Ovary (tissue), 9 donors: ENCODE data around the gene CACNG7. TPM values are rescaled to one million over a fixed set of nuclear protein-coding genes. Genes with fewer than 3 reads are reported as not detected.

Experiments
- DNase-seq, 5 donors: peaks; one replicate each; pipeline ENCODE4 v3.0.0-alpha.2; 2019 to 2020
- H3K27ac ChIP-seq, 2 donors: fragments of 200-600 bp; one replicate each; pipeline versions ENCODE4 v1.5.1 to v1.8.0; 2019 to 2022
- H3K27me3 ChIP-seq: fragments of 200-600 bp; one replicate; pipeline ENCODE4 v1.8.0; 2022
- H3K36me3 ChIP-seq: fragments of 200-600 bp; sonication (generic); one replicate; pipeline ENCODE4 v1.5.1; 2019
- H3K4me1 ChIP-seq: one replicate; pipeline ENCODE4 v1.8.1; 2013; ENCODE audit warnings: mild to moderate bottlenecking, moderate library complexity; ENCODE audit not compliant: insufficient read depth
- H3K4me3 ChIP-seq: fragments of 200-600 bp; sonication (generic); one replicate; pipeline ENCODE4 v1.5.1; 2017
- H3K9me3 ChIP-seq, 2 donors: fragments of 200-600 bp in 1 of 2; sonication (generic) in 1 of 2; one replicate each; pipeline versions ENCODE4 v1.5.1 to v1.8.1; 2013 to 2019; ENCODE audit warnings: mild to moderate bottlenecking in 1 of 2, moderate library complexity in 1 of 2
- EP300 ChIP-seq: sonication (generic); formaldehyde crosslinking; IDR thresholded peaks from one replicate; pipeline ENCODE4 v1.6.1; 2017; ENCODE audit warnings: antibody characterized with exemption
- POLR2A ChIP-seq: fragments of 450-650 bp; IDR thresholded peaks from one replicate; pipeline ENCODE4 v1.6.1; 2017; ENCODE audit warnings: antibody characterized with exemption, mild to moderate bottlenecking, moderate library complexity
- WGBS, 3 donors: extraction: QIAGEN DNeasy Blood & Tissue Kit in 1 of 3; methylation state at CpG; one replicate each; pipeline versions ENCODE4 v1.1.5 to v1.1.7; 2013 to 2017; 5-methylcytosine and 5-hydroxymethylcytosine counted together
- intact Hi-C, 4 donors: fragments of 100-400 bp; cut with DNase I; formaldehyde crosslinking; loops; one replicate each; pipeline versions ENCODE4 v1.11.0 to v1.15.1; 2022 to 2023
- polyA plus RNA-seq, 2 donors: library from polyadenylated mRNA; stranded (reverse); fragments of 200-250 nt in 1 of 2; fragments of 350-450 nt in 1 of 2; fragmentation: Illumina TruSeq in 1 of 2; extraction: RNeasy Lipid Tissue Mini Kit (QIAGEN cat#74804) in 1 of 2; gene quantifications; one replicate each; pipeline ENCODE4 v1.2.3, GENCODE V29; 2013 to 2014
- total RNA-seq, 7 donors: library from RNA; depleted of rRNA in 2 of 7; stranded (reverse); fragments of >200 nt in 2 of 7; fragmentation: NEBNext Ultra II Directional in 3 of 7; extraction: Animal tissue kit (Norgen Biotek cat#: 25700) in 3 of 7; gene quantifications; one replicate each; pipeline versions ENCODE4 v1.1.0 to v1.2.4, GENCODE V29; 2016 to 2023
- TF ChIP-seq, protein P1 (sequence below), 3 donors: fragments of 450-650 bp in 2 of 3; fragments of 200-600 bp in 1 of 3; IDR thresholded peaks; one replicate each; pipeline versions ENCODE4 v1.5.1 to v1.8.0; 2016 to 2022; ENCODE audit warnings: antibody characterized with exemption in 3 of 3, mild to moderate bottlenecking in 1 of 3
- donor health status: DM: no; HTN: no; CAD: no; lungs with moderate emphysema.
- donor health status: DM: no; HTN: no; CAD: no.
- donor health status: Bipolar disorder and iron deficiency.
- donor health status: DM: yes; HTN: yes; CAD: no.
- donor health status: DM: no; HTN: no; CAD: no.
- donor health status: DM: yes; HTN: yes; CAD: no.

Gene CACNG7
- total and polyA plus RNA-seq, 9 donors, result 0.02 TPM; not detected in 8

DNA sequence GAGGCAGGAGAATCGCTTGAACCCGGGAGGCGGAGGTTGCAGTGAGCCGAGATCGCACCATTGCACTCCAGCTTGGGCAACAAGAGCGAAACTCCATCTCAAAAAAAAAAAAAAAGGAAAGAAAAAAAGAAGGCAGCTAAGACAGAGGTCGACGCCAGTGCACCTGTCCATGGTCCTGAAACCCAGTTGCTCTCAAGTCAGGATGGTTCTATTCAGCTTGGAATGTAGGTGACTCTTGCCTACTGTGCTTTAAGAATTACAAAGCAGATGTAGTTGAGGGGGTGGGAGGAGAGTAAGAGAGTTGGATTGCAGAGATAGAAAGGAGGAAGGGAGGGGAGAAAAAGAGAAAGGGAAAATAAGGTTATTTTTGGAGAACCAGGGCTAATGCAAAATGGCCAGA is 18.7 kb downstream of the CACNG7 start:
- Histone ChIP-seq H3K27ac (no peak overlapping the region), H3K36me3 (no peaks in the 10 kb centered on the region), H3K4me1 (no peaks in the 10 kb centered on the region), H3K27me3 (no peaks in the 10 kb centered on the region), H3K4me3 (no peak overlapping the region), H3K9me3 (no peaks in the 10 kb centered on the region)
- no peak for TF ChIP-seq POLR2A
- TF ChIP-seq EP300, result no peak
- TF ChIP-seq, protein P1, sequence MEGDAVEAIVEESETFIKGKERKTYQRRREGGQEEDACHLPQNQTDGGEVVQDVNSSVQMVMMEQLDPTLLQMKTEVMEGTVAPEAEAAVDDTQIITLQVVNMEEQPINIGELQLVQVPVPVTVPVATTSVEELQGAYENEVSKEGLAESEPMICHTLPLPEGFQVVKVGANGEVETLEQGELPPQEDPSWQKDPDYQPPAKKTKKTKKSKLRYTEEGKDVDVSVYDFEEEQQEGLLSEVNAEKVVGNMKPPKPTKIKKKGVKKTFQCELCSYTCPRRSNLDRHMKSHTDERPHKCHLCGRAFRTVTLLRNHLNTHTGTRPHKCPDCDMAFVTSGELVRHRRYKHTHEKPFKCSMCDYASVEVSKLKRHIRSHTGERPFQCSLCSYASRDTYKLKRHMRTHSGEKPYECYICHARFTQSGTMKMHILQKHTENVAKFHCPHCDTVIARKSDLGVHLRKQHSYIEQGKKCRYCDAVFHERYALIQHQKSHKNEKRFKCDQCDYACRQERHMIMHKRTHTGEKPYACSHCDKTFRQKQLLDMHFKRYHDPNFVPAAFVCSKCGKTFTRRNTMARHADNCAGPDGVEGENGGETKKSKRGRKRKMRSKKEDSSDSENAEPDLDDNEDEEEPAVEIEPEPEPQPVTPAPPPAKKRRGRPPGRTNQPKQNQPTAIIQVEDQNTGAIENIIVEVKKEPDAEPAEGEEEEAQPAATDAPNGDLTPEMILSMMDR (IDR thresholded peaks at IDR 0.05), result no peak
- 19 to 48% (median 34%) methylated on average over 6 to 8 of the region's 8 CpGs for WGBS, 3 donors
- DNase-seq, result no peak
- intact Hi-C loops, result no loop called here

- DNase-seq, result no peak
- no peak overlapping the region for H3K27ac ChIP-seq
- no peaks in the 10 kb centered on the region for H3K36me3 ChIP-seq
- no peaks in the 10 kb centered on the region for H3K4me1 ChIP-seq
- 39 to 53% (median 39%) methylated on average over 7 of the region's 7 CpGs for WGBS, 3 donors
- intact Hi-C loops, result no loop called here
- H3K4me3 ChIP-seq, result no peak overlapping the region
- no peak for TF ChIP-seq POLR2A
- no peak for TF ChIP-seq EP300
- TF ChIP-seq, protein P1 (IDR thresholded peaks at IDR 0.05), result no peak
- no peaks in the 10 kb centered on the region for H3K27me3 ChIP-seq
- no peaks in the 10 kb centered on the region for H3K9me3 ChIP-seq
Observed at GRCh38 chr19:53936029-53936428, 27.0 kb downstream of the CACNG7 start.

DNA sequence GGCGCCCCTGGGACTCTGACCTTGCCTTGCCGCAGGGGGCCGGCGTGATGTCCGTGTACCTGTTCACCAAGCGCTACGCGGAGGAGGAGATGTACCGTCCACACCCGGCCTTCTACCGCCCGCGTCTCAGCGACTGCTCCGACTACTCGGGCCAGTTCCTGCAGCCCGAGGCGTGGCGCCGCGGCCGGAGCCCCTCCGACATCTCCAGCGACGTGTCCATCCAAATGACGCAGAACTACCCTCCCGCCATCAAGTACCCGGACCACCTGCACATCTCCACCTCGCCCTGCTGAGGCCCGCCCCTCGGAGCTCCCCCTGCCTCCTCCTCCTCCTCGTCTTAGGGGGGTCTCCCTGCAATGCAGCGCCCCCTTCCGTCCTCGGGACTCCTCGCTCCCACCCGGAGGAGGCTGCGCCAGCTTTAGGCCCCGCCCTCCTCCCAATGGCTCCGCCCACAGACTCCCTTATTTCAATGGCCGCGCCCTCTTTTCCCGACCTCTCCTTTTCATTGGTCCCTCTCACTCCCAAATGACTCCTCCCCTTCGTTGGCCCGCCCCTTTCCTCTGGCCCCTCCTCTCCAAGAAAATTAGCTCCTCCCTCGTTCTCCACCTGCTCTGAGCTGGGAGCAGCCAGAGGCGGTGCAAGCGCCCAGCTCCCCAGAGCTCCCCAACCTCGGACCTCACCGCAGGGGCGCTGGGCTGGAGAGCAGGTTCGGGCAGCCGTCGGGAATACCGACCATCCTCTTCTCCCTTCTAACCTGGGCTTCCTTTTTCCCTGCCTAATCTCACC is 33.1 kb downstream of the CACNG7 start:
- DNase-seq, result no peak
- peaks cover 0 to 8% of the 10 kb centered on the region in 2 donors for H3K9me3 ChIP-seq
- no peak overlapping the region for H3K4me3 ChIP-seq
- H3K27ac ChIP-seq, result no peak overlapping the region
- WGBS, 3 donors, result 2 to 6% (median 3%) methylated on average over 49 to 55 of the region's 55 CpGs
- intact Hi-C loops, result no loop called here
- TF ChIP-seq POLR2A (no peak), EP300 (no peak)
- TF ChIP-seq, protein P1 (IDR thresholded peaks at IDR 0.05), result no peak
- no peaks in the 10 kb centered on the region for H3K4me1 ChIP-seq
- H3K36me3 ChIP-seq, result no peaks in the 10 kb centered on the region
- no peaks in the 10 kb centered on the region for H3K27me3 ChIP-seq

- TF ChIP-seq, protein P1 (IDR thresholded peaks at IDR 0.05), result no peak
- no peak for TF ChIP-seq POLR2A
- no peak for TF ChIP-seq EP300
- H3K36me3 ChIP-seq, result no peaks in the 10 kb centered on the region
Observed at GRCh38 chr19:53944416-53944815, 35.3 kb downstream of the CACNG7 start.

More at GRCh38 chr19:53944416-53944815, 35.3 kb downstream of the CACNG7 start:
- no peak overlapping the region for H3K27ac ChIP-seq
- H3K4me1 ChIP-seq, result no peaks in the 10 kb centered on the region
- intact Hi-C loops, result no loop called here
- no peaks in the 10 kb centered on the region for H3K27me3 ChIP-seq
- H3K9me3 ChIP-seq, result peaks cover 0 to 8% of the 10 kb centered on the region in 2 donors
- H3K4me3 ChIP-seq, result no peak overlapping the region
- DNase-seq, result no peak
- WGBS, 3 donors, result 76 to 80% (median 78%) methylated on average over 4 of the region's 4 CpGs
